SK-N-SH (cell line): Measurements from ENCODE around the gene MACROD2. TPM values are rescaled to one million over a fixed set of nuclear protein-coding genes. Genes with fewer than 3 reads are reported as not detected.

Experiments used
- CTCF ChIA-PET: fragments of 300-600, 350-600 bp; formaldehyde crosslinking; extraction: SDS; loops from one replicate; lab custom pipeline; 2021; lab: Yijun Ruan, JAX
- POLR2A ChIA-PET: fragments of 350-600 bp; sonication (Branson Sonifier 250); formaldehyde crosslinking; extraction: SDS; loops from one replicate; lab custom pipeline; 2020; ENCODE audit warnings: antibody characterized with exemption, inconsistent platforms; lab: Yijun Ruan, JAX
- DNase-seq: peaks from one replicate; pipeline ENCODE4 v3.0.0; 2012
- H2AFZ ChIP-seq: fragments of 200-600 bp; sonication (generic); 2 replicates; pipeline ENCODE4 v1.8.1; 2016; ENCODE audit warnings: antibody characterized with exemption, mild to moderate bottlenecking, low read depth
- H3F3A ChIP-seq: fragments of 200-600 bp; sonication (generic); replicated peaks from 2 replicates; pipeline ENCODE3; 2016; ENCODE audit warnings: antibody characterized with exemption, mild to moderate bottlenecking; ENCODE audit not compliant: insufficient read depth
- H3K27ac ChIP-seq, 2 experiments: fragments of 200-500 bp in 1 of 2; fragments of 200-600 bp in 1 of 2; sonication (Bioruptor generic) in 1 of 2; sonication (generic), shearing (Covaris generic) in 1 of 2; 2 replicates each; pipeline versions ENCODE4 v1.5.1 to v1.6.1; 2014 to 2016; ENCODE audit warnings: low read depth in 2 of 2, inconsistent platforms in 1 of 2, low read length in 1 of 2, mild to moderate bottlenecking in 1 of 2, mixed read lengths in 1 of 2
- H3K27me3 ChIP-seq: fragments of 200-600 bp; sonication (generic), shearing (Covaris generic); 2 replicates; pipeline ENCODE4 v1.6.1; 2016; ENCODE audit warnings: mixed run types; ENCODE audit not compliant: insufficient read depth
- H3K36me3 ChIP-seq, 2 experiments: fragments of 200-500 bp in 1 of 2; fragments of 200-600 bp in 1 of 2; sonication (Bioruptor generic) in 1 of 2; sonication (generic) in 1 of 2; replicated peaks in 1 of 2; 2 replicates each; pipeline versions ENCODE3 to v1.5.1; 2014 to 2016; ENCODE audit warnings: low read length in 1 of 2, mild to moderate bottlenecking in 1 of 2; ENCODE audit not compliant: insufficient read depth in 2 of 2, control insufficient read depth in 1 of 2
- H3K4me1 ChIP-seq, 2 experiments: fragments of 200-500 bp in 1 of 2; fragments of 200-600 bp in 1 of 2; sonication (Bioruptor generic) in 1 of 2; sonication (generic), shearing (Covaris generic) in 1 of 2; 2 replicates each; pipeline versions ENCODE4 v1.5.1 to v1.6.1; 2014 to 2016; ENCODE audit warnings: low read depth in 1 of 2, low read length in 1 of 2, mixed run types in 1 of 2; ENCODE audit not compliant: insufficient read depth in 2 of 2, control insufficient read depth in 1 of 2
- H3K4me2 ChIP-seq: fragments of 200-600 bp; sonication (generic), shearing (Covaris generic); 2 replicates; pipeline ENCODE4 v1.6.1; 2017; ENCODE audit warnings: mixed run types
- H3K4me3 ChIP-seq, 2 experiments: fragments of 200-500 bp in 1 of 2; fragments of 200-600 bp in 1 of 2; sonication (Bioruptor generic) in 1 of 2; sonication (generic), shearing (Covaris generic) in 1 of 2; 2 replicates each; pipeline versions ENCODE4 v1.5.1 to v1.8.1; 2014 to 2016; ENCODE audit warnings: low read depth in 2 of 2, inconsistent platforms in 1 of 2, low read length in 1 of 2, mild to moderate bottlenecking in 1 of 2, mixed read lengths in 1 of 2, moderate library complexity in 1 of 2
- H3K79me2 ChIP-seq: fragments of 200-600 bp; sonication (generic); 2 replicates; pipeline ENCODE4 v1.8.1; 2017; ENCODE audit warnings: mild to moderate bottlenecking; ENCODE audit not compliant: insufficient read depth
- H3K9ac ChIP-seq: fragments of 200-600 bp; sonication (generic); 2 replicates; pipeline ENCODE4 v1.6.1; 2017; ENCODE audit warnings: mixed run types
- H3K9me2 ChIP-seq: fragments of 200-600 bp; sonication (generic); 2 replicates; pipeline ENCODE4 v1.6.1; 2017; ENCODE audit warnings: mixed run types
- H3K9me3 ChIP-seq: fragments of 200-600 bp; sonication (generic); 2 replicates; pipeline ENCODE4 v1.6.1; 2017; ENCODE audit warnings: mixed run types, mild to moderate bottlenecking, moderate library complexity
- H4K20me1 ChIP-seq: fragments of 200-600 bp; sonication (generic); 2 replicates; pipeline ENCODE4 v1.6.1; 2017; ENCODE audit warnings: mild to moderate bottlenecking, mixed run types; ENCODE audit not compliant: insufficient read depth
- CTCF ChIP-seq: fragments of 200-600 bp; sonication (generic); IDR thresholded peaks from 2 replicates; pipeline ENCODE4 v1.6.1; 2017; ENCODE audit warnings: antibody characterized with exemption, mild to moderate bottlenecking, moderate library complexity
- ELF1 ChIP-seq: IDR thresholded peaks from 2 replicates; pipeline ENCODE4 v1.4.0; 2012
- EP300 ChIP-seq, 2 experiments: IDR thresholded peaks; 2 replicates each; pipeline versions ENCODE4 v1.4.0 to v1.6.1; 2012; ENCODE audit warnings: borderline replicate concordance in 1 of 2, low read depth in 1 of 2, low read length in 1 of 2
- EZH2phosphoT487 ChIP-seq: fragments of 200-600 bp; sonication (generic); IDR thresholded peaks from 2 replicates; pipeline ENCODE4 v1.6.1; 2017; ENCODE audit warnings: low read depth, mixed run types, mild to moderate bottlenecking, antibody characterized with exemption, moderate library complexity, borderline replicate concordance
- FOXM1 ChIP-seq: IDR thresholded peaks from 2 replicates; pipeline ENCODE4 v1.4.0; 2012; ENCODE audit warnings: low read depth, mild to moderate bottlenecking
- GABPA ChIP-seq: IDR thresholded peaks from 2 replicates; pipeline ENCODE4 v1.4.0; 2012; ENCODE audit warnings: low read depth, mild to moderate bottlenecking
- NRF1 ChIP-seq: IDR thresholded peaks from 2 replicates; pipeline ENCODE4 v1.6.1; 2012; ENCODE audit warnings: low read depth, mild to moderate bottlenecking, low read length
- PBX3 ChIP-seq: IDR thresholded peaks from 2 replicates; pipeline ENCODE4; 2012
- RCOR1 ChIP-seq: fragments of 150-350 bp; IDR thresholded peaks from 2 replicates; pipeline ENCODE4 v1.6.1; 2017; ENCODE audit warnings: antibody characterized with exemption, low read length
- REST ChIP-seq: IDR thresholded peaks from 2 replicates; pipeline ENCODE4 v1.6.1; 2012; ENCODE audit warnings: mild to moderate bottlenecking, low read depth, low read length, moderate library complexity
- RXRA ChIP-seq: IDR thresholded peaks from 2 replicates; pipeline ENCODE4 v1.4.0; 2012; ENCODE audit warnings: low read depth, mild to moderate bottlenecking, borderline replicate concordance
- SIN3A ChIP-seq: IDR thresholded peaks from 2 replicates; pipeline ENCODE4 v1.6.1; 2012; ENCODE audit warnings: low read depth, mild to moderate bottlenecking, low read length, moderate library complexity, borderline replicate concordance
- USF1 ChIP-seq: IDR thresholded peaks from 2 replicates; pipeline ENCODE4 v1.4.0; 2012; ENCODE audit warnings: low read depth, borderline replicate concordance
- USF2 ChIP-seq: fragments of 150-350 bp; IDR thresholded peaks from 2 replicates; pipeline ENCODE4 v1.6.1; 2017; ENCODE audit warnings: antibody characterized with exemption, low read length, low read depth, borderline replicate concordance
- WGBS: methylation state at CpG from one replicate; pipeline ENCODE4 v1.1.6; 2017; ENCODE audit warnings: low lambda C conversion rate; 5-methylcytosine and 5-hydroxymethylcytosine counted together
- polyA plus RNA-seq, 3 experiments: library from polyadenylated mRNA; depleted of rRNA; stranded (reverse); fragments of >200 nt; gene quantifications; 2 replicates each; pipeline ENCODE4 v1.2.3, GENCODE V29; 2012
- TF ChIP-seq, protein P1 (sequence below): fragments of 150-350 bp; IDR thresholded peaks from 2 replicates; pipeline ENCODE4 v1.6.1; 2016; ENCODE audit warnings: mild to moderate bottlenecking, low read depth, low read length

The MACROD2 gene
- polyA plus RNA-seq, 1 of the 3 experiments (the other 2 are of a cell fraction), result 0.33 TPM

DNA sequence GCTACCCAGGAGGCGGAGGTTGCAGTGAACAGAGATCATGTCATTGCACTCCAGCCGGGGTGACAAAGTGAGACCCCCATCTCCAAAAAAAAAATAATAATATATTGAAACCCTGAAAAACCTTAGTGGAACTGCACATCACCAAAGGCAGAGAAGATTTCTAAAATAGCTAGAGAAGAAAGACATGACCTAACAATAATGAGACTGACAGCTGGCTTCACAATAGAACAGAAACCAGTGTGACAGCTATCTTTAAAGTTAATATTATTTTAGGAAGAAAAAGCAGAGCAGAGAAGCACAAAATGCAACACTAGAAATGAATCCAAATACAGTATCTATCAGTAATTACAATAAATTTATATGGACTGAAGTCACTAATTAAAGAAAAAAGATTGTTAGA is 409.2 kb downstream of the MACROD2 start:
- H2AFZ ChIP-seq, result no peak overlapping the region
- no peak overlapping the region for H3K9ac ChIP-seq
- TF ChIP-seq USF1 (no peak), USF2 (no peak), REST (no peak)
- ChIA-PET POLR2A (no interaction called here), CTCF (no interaction called here)
- H3K27ac ChIP-seq, result no peak overlapping the region
- no peaks in the 10 kb centered on the region for H3K9me2 ChIP-seq
- H3K4me2 ChIP-seq, result no peak overlapping the region
- no peak overlapping the region for H3K4me3 ChIP-seq
- no peaks in the 10 kb centered on the region for H3K9me3 ChIP-seq
- peaks cover 0 to 9% of the 10 kb centered on the region in 2 experiments; a peak in 1 of 4 replicates for H3K4me1 ChIP-seq
- no peak for DNase-seq
- H3K27me3 ChIP-seq, result no peaks in the 10 kb centered on the region
- H4K20me1 ChIP-seq, result no peaks in the 10 kb centered on the region
- no peaks in the 10 kb centered on the region for H3K79me2 ChIP-seq
- 97% methylated on average over 2 of the region's 2 CpGs for WGBS
- H3F3A ChIP-seq, result peaks cover 4% of the 10 kb centered on the region
- no peaks in the 10 kb centered on the region for H3K36me3 ChIP-seq

GRCh38 chr20:14406495-14406894 is 411.2 kb downstream of the MACROD2 start:
- H3K9ac ChIP-seq, result no peak overlapping the region
- no peaks in the 10 kb centered on the region for H4K20me1 ChIP-seq
- H3K36me3 ChIP-seq, result no peaks in the 10 kb centered on the region
- no peak overlapping the region for H2AFZ ChIP-seq
- H3K27ac ChIP-seq, result no peak overlapping the region
- no peaks in the 10 kb centered on the region for H3K79me2 ChIP-seq
- no peak overlapping the region for H3K4me2 ChIP-seq
- H3K9me3 ChIP-seq, result no peaks in the 10 kb centered on the region
- no peak overlapping the region for H3K4me3 ChIP-seq
- CTCF ChIA-PET, result interaction anchor here (0.7 kb wide), 1 partner anchor 184 kb away, joined by 3 read pairs; no protein-coding TSS in a partner anchor
- H3K9me2 ChIP-seq, result no peaks in the 10 kb centered on the region
- no peak for DNase-seq
- no peaks in the 10 kb centered on the region for H3K27me3 ChIP-seq
- POLR2A ChIA-PET, result no interaction called here
- H3F3A ChIP-seq, result peaks cover 4% of the 10 kb centered on the region
- peaks cover 0 to 7% of the 10 kb centered on the region in 2 experiments; a peak in 1 of 4 replicates for H3K4me1 ChIP-seq
- TF ChIP-seq USF1, result no peak
- no peak for TF ChIP-seq ELF1
- TF ChIP-seq RXRA, result 0 out of 2 replicates have a peak, but pooled peaks have one; percentile 35
- TF ChIP-seq GABPA, result no peak
- no peak for TF ChIP-seq FOXM1
- TF ChIP-seq, protein P1, sequence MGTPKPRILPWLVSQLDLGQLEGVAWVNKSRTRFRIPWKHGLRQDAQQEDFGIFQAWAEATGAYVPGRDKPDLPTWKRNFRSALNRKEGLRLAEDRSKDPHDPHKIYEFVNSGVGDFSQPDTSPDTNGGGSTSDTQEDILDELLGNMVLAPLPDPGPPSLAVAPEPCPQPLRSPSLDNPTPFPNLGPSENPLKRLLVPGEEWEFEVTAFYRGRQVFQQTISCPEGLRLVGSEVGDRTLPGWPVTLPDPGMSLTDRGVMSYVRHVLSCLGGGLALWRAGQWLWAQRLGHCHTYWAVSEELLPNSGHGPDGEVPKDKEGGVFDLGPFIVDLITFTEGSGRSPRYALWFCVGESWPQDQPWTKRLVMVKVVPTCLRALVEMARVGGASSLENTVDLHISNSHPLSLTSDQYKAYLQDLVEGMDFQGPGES, result no peak
- peak; percentile 69 for TF ChIP-seq PBX3
- TF ChIP-seq CTCF, result no peak
- TF ChIP-seq EZH2phosphoT487, result no peak
- TF ChIP-seq RCOR1, result no peak
- no peak for TF ChIP-seq SIN3A
- TF ChIP-seq NRF1, result no peak
- peak in 1 of 2 experiments; percentile 59; a peak in 2 of 4 replicates for TF ChIP-seq EP300 (IDR thresholded peaks at IDR 0.05; ENCODE audit: borderline replicate concordance in 1 of 2, low read depth in 1 of 2, low read length in 1 of 2)
